ENCODE measurements around the gene MRPL51.
"Not testable (repeated sequence)": the region's sequence is repeated elsewhere in the genome, so short reads cannot be mapped to it uniquely, and the experiment has no call there.

MRPL51 gene

GRCh38 chr12:6477601-6478377 lies 15.3 kb downstream of the MRPL51 start:
- not testable (repeated sequence) for FAIRE-seq

GRCh38 chr12:6476489-6476888 lies 16.6 kb downstream of the MRPL51 start:
- FAIRE-seq = no peak

GRCh38 chr12:6475233-6475975 lies 17.7 kb downstream of the MRPL51 start:
- not testable (repeated sequence) for FAIRE-seq

- FAIRE-seq = no peak
Measured at GRCh38 chr12:6472491-6472890, 20.6 kb downstream of the MRPL51 start.

- FAIRE-seq = no peak
Measured at GRCh38 chr12:6471989-6472360, 21.1 kb downstream of the MRPL51 start.

- FAIRE-seq = peak; percentile 95
Measured at GRCh38 chr12:6470375-6471163, 22.5 kb downstream of the MRPL51 start, which contains the start of gene VAMP1. VAMP1 (minus strand) TSS chr12:6470677; CDS start chr12:6470531, 146 bp downstream.

- FAIRE-seq = no peak
Measured at GRCh38 chr12:6469609-6470374, 23.3 kb downstream of the MRPL51 start.

GRCh38 chr12:6469092-6469491 lies 24.0 kb downstream of the MRPL51 start:
- no peak for FAIRE-seq

- no peak for FAIRE-seq
Measured at GRCh38 chr12:6468283-6468575, 24.8 kb downstream of the MRPL51 start.

- FAIRE-seq = not testable (repeated sequence)
Measured at GRCh38 chr12:6467571-6468282, 25.3 kb downstream of the MRPL51 start.

- not testable (repeated sequence) for FAIRE-seq
Measured at GRCh38 chr12:6466751-6467150, 26.3 kb downstream of the MRPL51 start.

GRCh38 chr12:6466184-6466573 lies 26.9 kb downstream of the MRPL51 start:
- FAIRE-seq = no peak

GRCh38 chr12:6465467-6466183 lies 27.4 kb downstream of the MRPL51 start:
- peak; percentile 88 for FAIRE-seq

GRCh38 chr12:6464531-6464930 lies 28.5 kb downstream of the MRPL51 start:
- FAIRE-seq = no peak

GRCh38 chr12:6463858-6464257 lies 29.2 kb downstream of the MRPL51 start:
- no peak for FAIRE-seq

GRCh38 chr12:6463216-6463615 lies 29.8 kb downstream of the MRPL51 start:
- FAIRE-seq = no peak

GRCh38 chr12:6462234-6462995 lies 30.6 kb downstream of the MRPL51 start:
- FAIRE-seq = no peak

- no peak for FAIRE-seq
Measured at GRCh38 chr12:6461401-6462233, 31.4 kb downstream of the MRPL51 start.

- FAIRE-seq = no peak
Measured at GRCh38 chr12:6460751-6461371, 32.2 kb downstream of the MRPL51 start.
